Common myeloid progenitor, CD34-positive (primary cell): ENCODE data around the gene PRKX.
"Not testable (repeated sequence)": the region's sequence is repeated elsewhere in the genome, so short reads cannot be mapped to it uniquely, and the experiment has no call there.

ENCODE experiments used
- CTCF ChIA-PET: fragments of 350-600 bp; sonication (Branson Sonifier 250); formaldehyde crosslinking; loops from one replicate; lab custom pipeline; 2021; ENCODE audit warnings: antibody characterized with exemption; lab: Charles Lee
- POLR2A ChIA-PET: fragments of 350-600 bp; sonication (Branson Sonifier 250); formaldehyde crosslinking; loops from one replicate; lab custom pipeline; 2021; ENCODE audit warnings: antibody characterized with exemption; lab: Charles Lee
- DNase-seq, 3 donors: peaks; one replicate each; pipeline versions ENCODE4 v3.0.0 to v3.0.0-alpha.2; 2013
- H3K27ac ChIP-seq, 2 experiments: 1 replicate in 1 of 2; 2 replicates in 1 of 2; pipeline ENCODE4 v1.7.0; 2013; ENCODE audit warnings: inconsistent platforms in 2 of 2, low read length in 2 of 2, mild to moderate bottlenecking in 2 of 2, low read depth in 1 of 2, moderate library complexity in 1 of 2; ENCODE audit not compliant: severe bottlenecking in 2 of 2, insufficient read depth in 1 of 2, poor library complexity in 1 of 2
- H3K27me3 ChIP-seq, 5 experiments: replicated peaks in 2 of 5; 1 replicate in 3 of 5; 2 replicates in 2 of 5; pipeline versions ENCODE4 v1.6.1 to v1.7.0; 2013; ENCODE audit warnings: low read length in 4 of 5, mild to moderate bottlenecking in 2 of 5, moderate library complexity in 2 of 5, inconsistent platforms in 1 of 5; ENCODE audit not compliant: insufficient read depth in 5 of 5, control insufficient read depth in 4 of 5
- H3K36me3 ChIP-seq, 4 experiments: 1 replicate in 2 of 4; 2 replicates in 2 of 4; pipeline versions ENCODE4 v1.6.1 to v1.7.0; 2013; ENCODE audit warnings: low read length in 3 of 4, control low read depth in 1 of 4, mild to moderate bottlenecking in 1 of 4; ENCODE audit not compliant: control insufficient read depth in 4 of 4, insufficient read depth in 4 of 4
- H3K4me1 ChIP-seq, 4 experiments: 1 replicate in 3 of 4; 2 replicates in 1 of 4; pipeline versions ENCODE4 v1.6.1 to v1.7.1; 2013; ENCODE audit warnings: low read length in 3 of 4, mild to moderate bottlenecking in 3 of 4, control low read depth in 1 of 4, inconsistent platforms in 1 of 4, moderate library complexity in 1 of 4; ENCODE audit not compliant: control insufficient read depth in 4 of 4, insufficient read depth in 4 of 4; ENCODE audit errors: control extremely low read depth in 1 of 4
- H3K4me3 ChIP-seq, 7 experiments: 1 replicate in 4 of 7; 2 replicates in 3 of 7; pipeline versions ENCODE4 v1.5.1 to v1.7.0; 2013; ENCODE audit warnings: mild to moderate bottlenecking in 7 of 7, low read length in 6 of 7, moderate library complexity in 6 of 7, inconsistent platforms in 2 of 7, low read depth in 2 of 7, control low read depth in 1 of 7; ENCODE audit not compliant: insufficient read depth in 4 of 7, control insufficient read depth in 1 of 7; ENCODE audit errors: extremely low read depth in 1 of 7
- H3K9me3 ChIP-seq, 5 experiments: 1 replicate in 4 of 5; 2 replicates in 1 of 5; pipeline versions ENCODE4 v1.6.1 to v1.7.1; 2013; ENCODE audit warnings: low read length in 4 of 5, mild to moderate bottlenecking in 2 of 5, inconsistent platforms in 1 of 5, low read depth in 1 of 5, moderate library complexity in 1 of 5; ENCODE audit not compliant: control insufficient read depth in 4 of 5, insufficient read depth in 2 of 5; ENCODE audit errors: control extremely low read depth in 1 of 5
- WGBS: methylation state at CpG from one replicate; pipeline ENCODE4 v1.1.5; 2013; ENCODE audit not compliant: insufficient coverage; 5-methylcytosine and 5-hydroxymethylcytosine counted together

Gene PRKX

DNA sequence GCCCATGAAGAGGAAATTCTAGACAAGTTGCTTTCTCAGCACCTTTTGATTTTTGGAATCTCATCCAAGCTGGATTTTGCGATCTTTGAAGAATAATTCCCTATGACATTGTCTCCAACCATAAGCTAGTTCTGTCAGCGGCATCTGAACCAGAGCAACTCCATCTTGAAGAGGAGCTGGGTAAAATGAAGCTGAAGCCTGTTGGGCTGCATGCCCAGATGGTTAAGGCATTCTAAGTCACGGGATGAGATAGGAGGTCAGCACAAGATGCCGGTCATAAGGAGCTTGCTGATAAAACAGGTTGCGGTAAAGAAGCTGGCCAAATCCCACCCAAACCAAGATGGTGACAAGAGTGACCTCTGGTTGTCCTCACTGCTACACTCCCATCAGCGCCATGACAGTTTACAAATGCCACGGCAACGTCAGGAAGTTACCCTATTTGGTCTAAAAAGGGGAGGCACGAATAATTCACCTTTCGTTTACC, 12.0 kb downstream of the PRKX start:
- DNase-seq, H3K27me3 ChIP-seq, POLR2A ChIA-PET, H3K36me3 ChIP-seq, H3K27ac ChIP-seq, H3K4me3 ChIP-seq, H3K9me3 ChIP-seq: not testable (repeated sequence)
- H3K4me1 ChIP-seq: peaks cover 0 to 28% (median 22%) of the 10 kb centered on the region in 4 experiments
- 98% methylated on average over 10 of the region's 10 CpGs for WGBS
- CTCF ChIA-PET: interaction anchor here (0.9 kb wide), 1 partner anchor 17 kb away, joined by 3 read pairs; no protein-coding TSS in a partner anchor

DNA sequence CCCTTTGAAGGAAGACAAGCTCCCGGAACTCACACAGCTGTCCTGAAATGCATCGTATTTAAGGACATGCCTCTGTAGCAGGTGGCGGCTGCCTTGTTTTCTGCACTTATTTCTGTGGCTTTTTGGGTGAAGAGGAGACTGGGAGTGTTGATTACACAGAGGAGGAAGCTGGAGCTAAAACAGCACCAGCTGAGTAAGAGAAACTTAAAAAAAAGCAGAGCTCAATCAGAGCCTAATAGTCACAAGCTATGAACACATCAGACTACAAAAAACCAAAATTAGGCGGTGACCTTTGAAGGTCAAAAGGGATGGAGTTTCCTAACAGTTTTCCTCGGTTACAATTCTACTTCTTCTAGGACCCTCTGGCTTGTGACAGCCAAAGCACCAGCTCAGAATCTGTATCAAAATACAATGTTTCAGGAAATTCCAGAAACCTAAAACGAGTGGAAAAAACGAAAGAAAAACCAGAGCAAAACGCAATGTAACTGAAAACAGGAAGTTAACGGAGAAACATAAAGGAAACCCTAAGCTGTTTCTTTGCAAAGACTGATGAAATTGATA, 13.5 kb downstream of the PRKX start:
- DNase-seq: peak in 2 of 3 donors; percentile 53 to 64
- Histone ChIP-seq H3K27ac (peak overlapping the region; percentile 70 to 83), H3K27me3 (no peaks in the 10 kb centered on the region), H3K9me3 (no peaks in the 10 kb centered on the region), H3K4me1 (peaks cover 0 to 16% (median 15%) of the 10 kb centered on the region in 4 experiments), H3K4me3 (peak overlapping the region in 6 of 7 experiments; percentile 69 to 87 (median 72)), H3K36me3 (peaks cover 0 to 9% (median 0%) of the 10 kb centered on the region in 4 experiments)
- ChIA-PET CTCF (interaction anchor here (1.3 kb wide), 1 partner anchor 19 kb away, joined by 3 read pairs; no protein-coding TSS in a partner anchor), POLR2A (no interaction called here)
- WGBS: 0% methylated on average over 4 of the region's 9 CpGs

DNA sequence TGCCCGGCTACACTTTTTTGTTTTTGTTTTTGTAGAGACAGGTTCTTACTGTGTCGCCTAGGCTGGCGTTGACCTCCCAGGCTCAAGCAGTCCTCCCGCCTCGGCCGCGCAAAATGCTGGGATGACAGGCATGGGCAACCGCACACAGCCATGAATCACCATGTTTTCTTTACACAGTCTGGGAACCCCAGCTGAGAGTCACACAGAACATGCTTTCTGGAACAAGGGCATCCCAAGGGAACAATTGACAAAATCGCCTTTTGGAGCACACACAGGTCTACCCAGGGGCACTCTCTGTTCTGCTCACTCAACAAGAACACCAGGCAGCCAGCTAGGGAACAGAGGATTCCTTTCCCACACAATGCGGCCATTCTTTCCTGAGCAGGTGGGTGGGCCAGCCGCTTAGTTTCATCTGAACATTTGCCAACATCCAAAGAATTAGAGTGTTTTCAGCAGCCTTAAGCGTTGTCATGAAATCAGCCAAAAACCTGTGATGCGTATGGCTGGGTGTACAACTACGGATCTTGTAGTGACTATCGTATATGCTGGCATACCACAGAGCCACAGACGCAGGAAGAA, 15.7 kb downstream of the PRKX start:
- Histone ChIP-seq H3K4me1 (peaks cover 0 to 20% (median 17%) of the 10 kb centered on the region in 4 experiments), H3K27ac (no peak overlapping the region), H3K27me3 (no peaks in the 10 kb centered on the region), H3K36me3 (no peaks in the 10 kb centered on the region), H3K4me3 (no peak overlapping the region), H3K9me3 (no peaks in the 10 kb centered on the region)
- DNase-seq: no peak
- POLR2A ChIA-PET: no interaction called here
- CTCF ChIA-PET: interaction anchor here (1.1 kb wide), 1 partner anchor 9 kb away, joined by 3 read pairs; no protein-coding TSS in a partner anchor
- WGBS: 91% methylated on average over 14 of the region's 16 CpGs

DNA sequence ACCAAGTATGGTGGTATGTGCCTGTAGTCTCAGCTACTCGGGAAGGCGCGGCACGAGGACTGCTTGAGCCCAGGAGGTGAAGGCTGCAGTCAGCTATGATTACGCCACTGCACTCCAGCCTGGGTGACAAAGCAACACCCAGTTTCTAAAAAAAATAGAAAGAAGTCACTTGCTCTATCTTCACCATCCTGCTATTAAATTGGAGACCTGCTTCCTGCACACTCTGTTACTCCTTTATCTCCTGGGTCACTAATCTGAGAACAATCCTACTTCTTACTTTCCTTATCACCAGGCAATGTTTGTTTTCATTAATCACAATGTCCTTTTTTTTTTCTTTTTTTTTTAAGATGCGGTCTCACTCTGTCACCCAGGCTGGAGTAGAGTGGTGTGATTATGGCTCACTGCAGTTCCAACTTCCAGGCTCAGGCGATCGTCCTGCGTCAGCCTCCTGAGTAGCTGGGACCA, 16.2 kb downstream of the PRKX start:
- H3K4me1 ChIP-seq: peaks cover 0 to 20% (median 17%) of the 10 kb centered on the region in 4 experiments
- H3K36me3 ChIP-seq: no peaks in the 10 kb centered on the region
- no peaks in the 10 kb centered on the region for H3K27me3 ChIP-seq
- H3K4me3 ChIP-seq: no peak overlapping the region
- DNase-seq: peak in 2 of 3 donors; percentile 40 to 63
- H3K27ac ChIP-seq: no peak overlapping the region
- ChIA-PET POLR2A (no interaction called here), CTCF (interaction anchor here (1.1 kb wide), 1 partner anchor 10 kb away, joined by 3 read pairs; no protein-coding TSS in a partner anchor)
- no peaks in the 10 kb centered on the region for H3K9me3 ChIP-seq
- WGBS: 84% methylated on average over 8 of the region's 9 CpGs

DNA sequence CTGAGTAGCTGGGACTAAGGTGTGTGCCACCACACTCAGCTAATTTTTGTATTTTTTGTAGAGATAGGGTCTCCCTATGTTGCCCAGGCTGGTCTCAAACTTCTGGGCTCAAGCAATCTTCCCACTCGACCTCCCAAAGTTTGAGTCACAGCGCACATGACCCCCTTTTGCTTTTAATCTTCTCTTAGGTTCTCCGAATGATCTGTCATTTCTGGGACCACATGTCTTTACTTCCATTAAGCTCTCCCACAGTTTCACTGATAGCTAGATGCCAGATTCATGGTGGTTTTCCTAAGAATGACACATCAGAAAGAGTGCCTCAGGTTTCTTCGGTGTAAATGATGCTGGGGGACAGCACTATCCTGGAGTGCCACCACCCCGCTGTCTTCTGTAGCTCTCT, 17.9 kb downstream of the PRKX start:
- CTCF ChIA-PET: interaction anchor here (1.0 to 1.7 kb wide), 3 partner anchors 15 to 25 kb away, joined by 3 read pairs; no protein-coding TSS in a partner anchor
- WGBS: 100% methylated on average over 3 of the region's 5 CpGs

DNA sequence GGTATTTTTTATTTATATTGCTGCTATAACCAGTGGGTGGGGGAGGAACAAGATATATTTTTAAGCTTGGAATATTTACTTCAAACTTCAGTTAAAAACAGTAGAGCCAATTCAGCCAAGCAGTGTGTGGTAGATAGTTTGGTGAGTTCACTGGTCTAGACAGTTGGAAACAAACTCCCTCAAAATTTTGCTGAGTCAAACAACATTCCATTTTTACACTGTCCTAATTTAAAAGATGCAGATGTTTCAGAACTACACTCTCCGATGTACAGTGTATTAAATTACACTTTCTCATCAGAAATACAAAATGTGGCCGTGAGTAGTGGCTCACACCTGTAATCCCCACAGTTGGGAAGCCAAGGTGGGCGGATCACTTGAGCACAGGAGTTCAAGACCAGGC, 23.3 kb downstream of the PRKX start:
- POLR2A ChIA-PET: interaction anchor here (0.7 kb wide), 1 partner anchor 169 kb away, joined by 3 read pairs; no protein-coding TSS in a partner anchor

More for the DNA sequence above, 17.9 kb downstream of the PRKX start:
- H3K4me1 ChIP-seq: peaks cover 0 to 17% (median 14%) of the 10 kb centered on the region in 4 experiments
- no peaks in the 10 kb centered on the region for H3K36me3 ChIP-seq
- no peak overlapping the region for H3K27ac ChIP-seq
- H3K4me3 ChIP-seq: no peak overlapping the region
- POLR2A ChIA-PET: no interaction called here
- H3K27me3 ChIP-seq: no peaks in the 10 kb centered on the region
- no peaks in the 10 kb centered on the region for H3K9me3 ChIP-seq
- no peak for DNase-seq

DNA sequence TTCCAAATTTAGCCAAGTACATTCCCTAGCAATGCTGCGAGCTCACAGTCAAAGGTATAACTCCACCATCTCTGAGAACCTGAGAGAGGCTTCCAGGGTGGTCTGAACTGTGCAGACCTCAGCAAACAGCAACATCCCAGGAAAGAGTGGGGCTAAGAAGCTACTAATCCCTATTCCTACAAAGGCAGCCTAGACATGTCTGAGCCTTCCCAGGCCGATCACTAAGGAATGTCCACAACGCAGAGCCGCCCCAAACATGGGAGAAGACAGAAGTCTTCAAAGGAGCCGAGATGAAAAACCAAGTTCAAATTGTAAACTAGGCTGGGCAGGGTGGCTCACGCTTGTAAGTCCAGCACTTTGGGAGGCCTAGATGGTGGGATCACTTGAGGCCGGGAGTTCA, 30.2 kb downstream of the PRKX start:
- H3K9me3 ChIP-seq, H3K36me3 ChIP-seq, H3K4me3 ChIP-seq, H3K27ac ChIP-seq, POLR2A ChIA-PET, DNase-seq, CTCF ChIA-PET, H3K27me3 ChIP-seq: not testable (repeated sequence)
- H3K4me1 ChIP-seq: peaks cover 3 to 11% (median 7%) of the 10 kb centered on the region in 4 experiments
- 99% methylated on average over 5 of the region's 7 CpGs for WGBS

More for the DNA sequence above, 23.3 kb downstream of the PRKX start:
- Histone ChIP-seq H3K36me3 (no peaks in the 10 kb centered on the region), H3K27me3 (no peaks in the 10 kb centered on the region), H3K27ac (no peak overlapping the region), H3K4me3 (no peak overlapping the region), H3K9me3 (no peaks in the 10 kb centered on the region), H3K4me1 (peaks cover 0 to 8% (median 4%) of the 10 kb centered on the region in 4 experiments)
- CTCF ChIA-PET: no interaction called here
- no peak for DNase-seq
- WGBS: 100% methylated on average over 1 of the region's 3 CpGs
